OCI-LY7 (cell line): ENCODE data around the gene COL11A2.

Source experiments
- CTCF ChIP-seq: fragments of 200-600 bp; sonication (generic); conservative IDR thresholded peaks from 2 replicates; pipeline ENCODE4 v1.5.1; 2014; ENCODE audit warnings: mild to moderate bottlenecking, antibody characterized with exemption, low read length, moderate library complexity, mixed read lengths
- EZH2phosphoT487 ChIP-seq: fragments of 200-600 bp; sonication (generic); IDR thresholded peaks from 2 replicates; pipeline ENCODE4 v1.6.1; 2018; ENCODE audit warnings: low read depth, borderline replicate concordance, mild to moderate bottlenecking, mixed run types, antibody characterized with exemption, low read length, moderate library complexity, mixed read lengths

- TF ChIP-seq CTCF (no peak), EZH2phosphoT487 (no peak)
These were observed 7.1 kb downstream of the COL11A2 start for GRCh38 chr6:33185190-33185589.
